Calu3 (cell line): ENCODE results near the gene GPR153. TPM values are rescaled to one million over a fixed set of nuclear protein-coding genes. Genes with fewer than 3 reads are reported as not detected.
A peak's percentile ranks its signal among the peaks of the same experiment; 100 is the strongest.

Experiments used
- BruUV-seq: library from RNA; stranded (reverse); fragments of 400-500 nt; replicated peaks from 2 replicates; lab custom pipeline; 2021; lab: Mats Ljungman, UMichigan
- CTCF ChIA-PET: fragments of 300-600 bp; sonication (Branson Sonifier 250); formaldehyde crosslinking; loops from one replicate; lab custom pipeline; 2022; ENCODE audit warnings: antibody characterized with exemption; lab: Charles Lee
- DNase-seq: peaks from one replicate; pipeline ENCODE4 v3.0.0; 2022
- H3K27ac Mint-ChIP-seq: one replicate; pipeline ENCODE4 v1.8.0; 2022; ENCODE audit warnings: mixed read lengths; ENCODE audit not compliant: unreplicated experiment
- H3K27me3 Mint-ChIP-seq: one replicate; pipeline ENCODE4 v1.8.0; 2022; ENCODE audit warnings: mixed read lengths; ENCODE audit not compliant: unreplicated experiment
- H3K36me3 Mint-ChIP-seq: one replicate; pipeline ENCODE4 v1.8.0; 2022; ENCODE audit warnings: mild to moderate bottlenecking, moderate library complexity, mixed read lengths; ENCODE audit not compliant: insufficient read depth, unreplicated experiment
- H3K4me1 Mint-ChIP-seq: one replicate; pipeline ENCODE4 v1.8.0; 2022; ENCODE audit warnings: mild to moderate bottlenecking, low read depth, mixed read lengths; ENCODE audit not compliant: unreplicated experiment
- H3K4me3 Mint-ChIP-seq: one replicate; pipeline ENCODE4 v1.8.0; 2022; ENCODE audit warnings: mild to moderate bottlenecking, low read depth, moderate library complexity, mixed read lengths; ENCODE audit not compliant: unreplicated experiment
- H3K9me3 Mint-ChIP-seq: one replicate; pipeline ENCODE4 v1.8.0; 2022; ENCODE audit warnings: low read depth, mixed read lengths; ENCODE audit not compliant: unreplicated experiment
- CTCF ChIP-seq: fragments of 200-600 bp; IDR thresholded peaks from one replicate; pipeline ENCODE4 v1.8.0; 2022; ENCODE audit warnings: antibody characterized with exemption; ENCODE audit not compliant: unreplicated experiment
- intact Hi-C: fragments of 100-400 bp; cut with micrococcal nuclease; formaldehyde crosslinking; loops from one replicate; pipeline ENCODE4 v1.10.0; 2022; ENCODE audit not compliant: unreplicated experiment
- total RNA-seq: library from RNA; stranded (reverse); gene quantifications from 2 replicates; pipeline ENCODE4 v1.2.3, GENCODE V29; 2022

The GPR153 gene
- total RNA-seq, 1 experiment from 2014 or later: 3.7 TPM

- Mint-ChIP-seq H3K4me1 (no peaks in the 10 kb centered on the region), H3K27me3 (no peaks in the 10 kb centered on the region), H3K27ac (no peak overlapping the region), H3K9me3 (no peaks in the 10 kb centered on the region), H3K36me3 (no peaks in the 10 kb centered on the region), H3K4me3 (no peak overlapping the region)
- BruUV-seq: no TSS peak
- no peak for DNase-seq
- intact Hi-C loops: no loop called here
- no peak for TF ChIP-seq CTCF
- CTCF ChIA-PET: no interaction called here
These were observed 13.2 kb upstream of the GPR153 start for GRCh38 chr1:6274102-6274501.

- Mint-ChIP-seq H3K27ac (no peak overlapping the region), H3K27me3 (no peaks in the 10 kb centered on the region), H3K36me3 (no peaks in the 10 kb centered on the region), H3K4me3 (no peak overlapping the region), H3K4me1 (no peaks in the 10 kb centered on the region), H3K9me3 (no peaks in the 10 kb centered on the region)
- CTCF ChIA-PET: no interaction called here
- no TSS peak for BruUV-seq
- intact Hi-C loops: no loop called here
- no peak for TF ChIP-seq CTCF
- peak; percentile 38 for DNase-seq
These were observed 12.5 kb upstream of the GPR153 start for GRCh38 chr1:6273380-6273891.

GRCh38 chr1:6272868-6273267 lies 12.0 kb upstream of the GPR153 start:
- DNase-seq: no peak
- H3K4me3 Mint-ChIP-seq: no peak overlapping the region
- H3K9me3 Mint-ChIP-seq: no peaks in the 10 kb centered on the region
- H3K36me3 Mint-ChIP-seq: no peaks in the 10 kb centered on the region
- CTCF ChIA-PET: no interaction called here
- no peaks in the 10 kb centered on the region for H3K27me3 Mint-ChIP-seq
- BruUV-seq: no TSS peak
- no peak for TF ChIP-seq CTCF
- no peaks in the 10 kb centered on the region for H3K4me1 Mint-ChIP-seq
- intact Hi-C loops: no loop called here
- no peak overlapping the region for H3K27ac Mint-ChIP-seq

- H3K4me3 Mint-ChIP-seq: no peak overlapping the region
- CTCF ChIA-PET: no interaction called here
- intact Hi-C loops: no loop called here
These were observed 11.6 kb upstream of the GPR153 start for GRCh38 chr1:6272452-6272851.

More at GRCh38 chr1:6272452-6272851, 11.6 kb upstream of the GPR153 start:
- no TSS peak for BruUV-seq
- H3K27ac Mint-ChIP-seq: no peak overlapping the region
- no peaks in the 10 kb centered on the region for H3K9me3 Mint-ChIP-seq
- no peaks in the 10 kb centered on the region for H3K27me3 Mint-ChIP-seq
- no peak for DNase-seq
- no peaks in the 10 kb centered on the region for H3K4me1 Mint-ChIP-seq
- no peaks in the 10 kb centered on the region for H3K36me3 Mint-ChIP-seq
- no peak for TF ChIP-seq CTCF
